SK-N-SH (cell line): ENCODE results near the gene CNTNAP2. TPM values are rescaled to one million over a fixed set of nuclear protein-coding genes. Genes with fewer than 3 reads are reported as not detected.

Source experiments
- CTCF ChIA-PET: fragments of 300-600, 350-600 bp; formaldehyde crosslinking; extraction: SDS; loops from one replicate; lab custom pipeline; 2021; lab: Yijun Ruan, JAX
- POLR2A ChIA-PET: fragments of 350-600 bp; sonication (Branson Sonifier 250); formaldehyde crosslinking; extraction: SDS; loops from one replicate; lab custom pipeline; 2020; ENCODE audit warnings: antibody characterized with exemption, inconsistent platforms; lab: Yijun Ruan, JAX
- DNase-seq: peaks from one replicate; pipeline ENCODE4 v3.0.0; 2012
- H2AFZ ChIP-seq: fragments of 200-600 bp; sonication (generic); 2 replicates; pipeline ENCODE4 v1.8.1; 2016; ENCODE audit warnings: antibody characterized with exemption, mild to moderate bottlenecking, low read depth
- H3F3A ChIP-seq: fragments of 200-600 bp; sonication (generic); replicated peaks from 2 replicates; pipeline ENCODE3; 2016; ENCODE audit warnings: antibody characterized with exemption, mild to moderate bottlenecking; ENCODE audit not compliant: insufficient read depth
- H3K27ac ChIP-seq, 2 experiments: fragments of 200-500 bp in 1 of 2; fragments of 200-600 bp in 1 of 2; sonication (Bioruptor generic) in 1 of 2; sonication (generic), shearing (Covaris generic) in 1 of 2; 2 replicates each; pipeline versions ENCODE4 v1.5.1 to v1.6.1; 2014 to 2016; ENCODE audit warnings: low read depth in 2 of 2, inconsistent platforms in 1 of 2, low read length in 1 of 2, mild to moderate bottlenecking in 1 of 2, mixed read lengths in 1 of 2
- H3K27me3 ChIP-seq: fragments of 200-600 bp; sonication (generic), shearing (Covaris generic); 2 replicates; pipeline ENCODE4 v1.6.1; 2016; ENCODE audit warnings: mixed run types; ENCODE audit not compliant: insufficient read depth
- H3K36me3 ChIP-seq, 2 experiments: fragments of 200-500 bp in 1 of 2; fragments of 200-600 bp in 1 of 2; sonication (Bioruptor generic) in 1 of 2; sonication (generic) in 1 of 2; replicated peaks in 1 of 2; 2 replicates each; pipeline versions ENCODE3 to v1.5.1; 2014 to 2016; ENCODE audit warnings: low read length in 1 of 2, mild to moderate bottlenecking in 1 of 2; ENCODE audit not compliant: insufficient read depth in 2 of 2, control insufficient read depth in 1 of 2
- H3K4me1 ChIP-seq, 2 experiments: fragments of 200-500 bp in 1 of 2; fragments of 200-600 bp in 1 of 2; sonication (Bioruptor generic) in 1 of 2; sonication (generic), shearing (Covaris generic) in 1 of 2; 2 replicates each; pipeline versions ENCODE4 v1.5.1 to v1.6.1; 2014 to 2016; ENCODE audit warnings: low read depth in 1 of 2, low read length in 1 of 2, mixed run types in 1 of 2; ENCODE audit not compliant: insufficient read depth in 2 of 2, control insufficient read depth in 1 of 2
- H3K4me2 ChIP-seq: fragments of 200-600 bp; sonication (generic), shearing (Covaris generic); 2 replicates; pipeline ENCODE4 v1.6.1; 2017; ENCODE audit warnings: mixed run types
- H3K4me3 ChIP-seq, 2 experiments: fragments of 200-500 bp in 1 of 2; fragments of 200-600 bp in 1 of 2; sonication (Bioruptor generic) in 1 of 2; sonication (generic), shearing (Covaris generic) in 1 of 2; 2 replicates each; pipeline versions ENCODE4 v1.5.1 to v1.8.1; 2014 to 2016; ENCODE audit warnings: low read depth in 2 of 2, inconsistent platforms in 1 of 2, low read length in 1 of 2, mild to moderate bottlenecking in 1 of 2, mixed read lengths in 1 of 2, moderate library complexity in 1 of 2
- H3K79me2 ChIP-seq: fragments of 200-600 bp; sonication (generic); 2 replicates; pipeline ENCODE4 v1.8.1; 2017; ENCODE audit warnings: mild to moderate bottlenecking; ENCODE audit not compliant: insufficient read depth
- H3K9ac ChIP-seq: fragments of 200-600 bp; sonication (generic); 2 replicates; pipeline ENCODE4 v1.6.1; 2017; ENCODE audit warnings: mixed run types
- H3K9me2 ChIP-seq: fragments of 200-600 bp; sonication (generic); 2 replicates; pipeline ENCODE4 v1.6.1; 2017; ENCODE audit warnings: mixed run types
- H3K9me3 ChIP-seq: fragments of 200-600 bp; sonication (generic); 2 replicates; pipeline ENCODE4 v1.6.1; 2017; ENCODE audit warnings: mixed run types, mild to moderate bottlenecking, moderate library complexity
- H4K20me1 ChIP-seq: fragments of 200-600 bp; sonication (generic); 2 replicates; pipeline ENCODE4 v1.6.1; 2017; ENCODE audit warnings: mild to moderate bottlenecking, mixed run types; ENCODE audit not compliant: insufficient read depth
- CHD2 ChIP-seq: fragments of 150-350 bp; IDR thresholded peaks from 2 replicates; pipeline ENCODE4 v1.6.1; 2018; ENCODE audit warnings: low read length; ENCODE audit not compliant: partially characterized antibody
- CTCF ChIP-seq: fragments of 200-600 bp; sonication (generic); IDR thresholded peaks from 2 replicates; pipeline ENCODE4 v1.6.1; 2017; ENCODE audit warnings: antibody characterized with exemption, mild to moderate bottlenecking, moderate library complexity
- EP300 ChIP-seq, 2 experiments: IDR thresholded peaks; 2 replicates each; pipeline versions ENCODE4 v1.4.0 to v1.6.1; 2012; ENCODE audit warnings: borderline replicate concordance in 1 of 2, low read depth in 1 of 2, low read length in 1 of 2
- FOXJ3 ChIP-seq: sonication (generic); formaldehyde crosslinking; IDR thresholded peaks from 2 replicates; pipeline ENCODE4 v1.5.1; 2020; ENCODE audit warnings: mild to moderate bottlenecking, missing genetic modification reagents
- FOXM1 ChIP-seq: IDR thresholded peaks from 2 replicates; pipeline ENCODE4 v1.4.0; 2012; ENCODE audit warnings: low read depth, mild to moderate bottlenecking
- GABPA ChIP-seq: IDR thresholded peaks from 2 replicates; pipeline ENCODE4 v1.4.0; 2012; ENCODE audit warnings: low read depth, mild to moderate bottlenecking
- GATA2 ChIP-seq: sonication (generic); formaldehyde crosslinking; IDR thresholded peaks from 2 replicates; pipeline ENCODE4 v1.5.0; 2020; ENCODE audit warnings: mild to moderate bottlenecking, missing genetic modification reagents
- JUND ChIP-seq: IDR thresholded peaks from 2 replicates; pipeline ENCODE4 v1.4.0; 2012
- MEF2A ChIP-seq: IDR thresholded peaks from 2 replicates; pipeline ENCODE4 v1.4.0; 2012; ENCODE audit warnings: low read depth, borderline replicate concordance
- MXI1 ChIP-seq: IDR thresholded peaks from 2 replicates; pipeline ENCODE4 v1.6.1; 2012; ENCODE audit warnings: mild to moderate bottlenecking, low read depth, low read length, improper control_type of control experiment
- NFIC ChIP-seq: IDR thresholded peaks from 2 replicates; pipeline ENCODE4 v1.4.0; 2012; ENCODE audit warnings: borderline replicate concordance
- NRF1 ChIP-seq: IDR thresholded peaks from 2 replicates; pipeline ENCODE4 v1.6.1; 2012; ENCODE audit warnings: low read depth, mild to moderate bottlenecking, low read length
- RAD21 ChIP-seq: IDR thresholded peaks from 2 replicates; pipeline ENCODE4 v1.6.1; 2012; ENCODE audit warnings: mild to moderate bottlenecking, low read length
- RCOR1 ChIP-seq: fragments of 150-350 bp; IDR thresholded peaks from 2 replicates; pipeline ENCODE4 v1.6.1; 2017; ENCODE audit warnings: antibody characterized with exemption, low read length
- RXRA ChIP-seq: IDR thresholded peaks from 2 replicates; pipeline ENCODE4 v1.4.0; 2012; ENCODE audit warnings: low read depth, mild to moderate bottlenecking, borderline replicate concordance
- SMC3 ChIP-seq: IDR thresholded peaks from 2 replicates; pipeline ENCODE4 v1.6.1; 2012; ENCODE audit warnings: low read depth, low read length, improper control_type of control experiment
- TAF1 ChIP-seq: IDR thresholded peaks from 2 replicates; pipeline ENCODE4 v1.6.1; 2012; ENCODE audit warnings: low read depth, mild to moderate bottlenecking, low read length, moderate library complexity, borderline replicate concordance
- TCF12 ChIP-seq: IDR thresholded peaks from 2 replicates; pipeline ENCODE4 v1.4.0; 2012
- USF2 ChIP-seq: fragments of 150-350 bp; IDR thresholded peaks from 2 replicates; pipeline ENCODE4 v1.6.1; 2017; ENCODE audit warnings: antibody characterized with exemption, low read length, low read depth, borderline replicate concordance
- whole genome bisulfite sequencing: methylation state at CpG from one replicate; pipeline ENCODE4 v1.1.6; 2017; ENCODE audit warnings: low lambda C conversion rate; 5-methylcytosine and 5-hydroxymethylcytosine counted together
- polyA plus RNA-seq, 3 experiments: library from polyadenylated mRNA; depleted of rRNA; stranded (reverse); fragments of >200 nt; gene quantifications; 2 replicates each; pipeline ENCODE4 v1.2.3, GENCODE V29; 2012
- TF ChIP-seq, protein P1 (sequence below): IDR thresholded peaks from 2 replicates; pipeline ENCODE4 v1.6.1; 2012; ENCODE audit warnings: mild to moderate bottlenecking, low read depth, low read length, moderate library complexity

CNTNAP2 gene
- polyA plus RNA-seq, 1 of the 3 experiments (the other 2 are of a cell fraction), result 3.4 TPM

DNA sequence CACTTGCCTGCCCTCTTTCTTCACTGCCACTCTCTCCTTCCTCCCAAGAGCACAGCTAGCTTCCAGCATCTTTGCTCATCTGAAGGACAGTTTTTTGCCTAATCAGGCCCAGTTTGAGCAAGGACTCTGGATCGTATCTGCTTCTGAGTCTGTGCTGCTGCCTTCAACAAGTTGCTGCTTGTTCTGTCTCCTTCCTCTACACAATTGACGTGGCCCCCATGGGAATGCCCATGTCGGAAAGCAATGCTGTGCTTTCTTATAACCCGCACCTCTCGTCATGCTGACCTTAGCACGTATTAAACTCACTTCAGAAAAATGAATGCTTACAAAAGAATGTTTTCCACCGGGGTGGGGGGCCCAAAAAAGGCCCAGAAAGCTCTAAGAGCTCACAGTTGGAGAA is 2149.3 kb downstream of the CNTNAP2 start:
- ChIA-PET POLR2A (no interaction called here), CTCF (interaction anchor here (0.6 to 7.7 kb wide), 22 partner anchors 10 to 740 kb away, joined by 3 to 61 read pairs (median 5); no protein-coding TSS in a partner anchor)
- Histone ChIP-seq H3K27me3 (no peaks in the 10 kb centered on the region), H3K4me2 (no peak overlapping the region), H3K4me3 (no peak overlapping the region), H3K79me2 (no peaks in the 10 kb centered on the region), H3K9ac (no peak overlapping the region), H3K4me1 (peaks cover 0 to 15% of the 10 kb centered on the region in 2 experiments; a peak in 2 of 4 replicates), H2AFZ (no peak overlapping the region), H4K20me1 (no peaks in the 10 kb centered on the region), H3K36me3 (no peaks in the 10 kb centered on the region), H3F3A (no peaks in the 10 kb centered on the region), H3K9me3 (no peaks in the 10 kb centered on the region), H3K27ac (no peak overlapping the region), H3K9me2 (no peaks in the 10 kb centered on the region)
- 63% methylated on average over 7 of the region's 7 CpGs for WGBS
- DNase-seq, result no peak
- TF ChIP-seq EP300 (IDR thresholded peaks at IDR 0.05; ENCODE audit: borderline replicate concordance in 1 of 2, low read depth in 1 of 2, low read length in 1 of 2), result no peak
- TF ChIP-seq TCF12, result no peak
- TF ChIP-seq USF2, result no peak
- no peak for TF ChIP-seq GABPA
- no peak for TF ChIP-seq GATA2 (CRISPR knock-in tag)
- TF ChIP-seq MXI1, result no peak
- TF ChIP-seq RXRA, result no peak

- no peak overlapping the region for H2AFZ ChIP-seq
- H3K27me3 ChIP-seq, result no peaks in the 10 kb centered on the region
- 85% methylated on average over 8 of the region's 8 CpGs for WGBS
- H3K79me2 ChIP-seq, result no peaks in the 10 kb centered on the region
- no peak overlapping the region for H3K4me2 ChIP-seq
- no peak overlapping the region for H3K9ac ChIP-seq
- ChIA-PET CTCF (interaction anchor here (0.6 to 7.1 kb wide), 6 partner anchors 11 to 715 kb away, joined by 3 to 61 read pairs (median 3); no protein-coding TSS in a partner anchor), POLR2A (no interaction called here)
- no peaks in the 10 kb centered on the region for H3K36me3 ChIP-seq
- DNase-seq, result no peak
- H3K9me2 ChIP-seq, result no peaks in the 10 kb centered on the region
- no peaks in the 10 kb centered on the region for H4K20me1 ChIP-seq
- no peak for TF ChIP-seq MEF2A
- no peak for TF ChIP-seq TAF1
- TF ChIP-seq RCOR1, result no peak
- TF ChIP-seq NRF1, result no peak
- TF ChIP-seq FOXJ3, result no peak
- no peak for TF ChIP-seq SMC3
- no peak for TF ChIP-seq CTCF
- TF ChIP-seq, protein P1, sequence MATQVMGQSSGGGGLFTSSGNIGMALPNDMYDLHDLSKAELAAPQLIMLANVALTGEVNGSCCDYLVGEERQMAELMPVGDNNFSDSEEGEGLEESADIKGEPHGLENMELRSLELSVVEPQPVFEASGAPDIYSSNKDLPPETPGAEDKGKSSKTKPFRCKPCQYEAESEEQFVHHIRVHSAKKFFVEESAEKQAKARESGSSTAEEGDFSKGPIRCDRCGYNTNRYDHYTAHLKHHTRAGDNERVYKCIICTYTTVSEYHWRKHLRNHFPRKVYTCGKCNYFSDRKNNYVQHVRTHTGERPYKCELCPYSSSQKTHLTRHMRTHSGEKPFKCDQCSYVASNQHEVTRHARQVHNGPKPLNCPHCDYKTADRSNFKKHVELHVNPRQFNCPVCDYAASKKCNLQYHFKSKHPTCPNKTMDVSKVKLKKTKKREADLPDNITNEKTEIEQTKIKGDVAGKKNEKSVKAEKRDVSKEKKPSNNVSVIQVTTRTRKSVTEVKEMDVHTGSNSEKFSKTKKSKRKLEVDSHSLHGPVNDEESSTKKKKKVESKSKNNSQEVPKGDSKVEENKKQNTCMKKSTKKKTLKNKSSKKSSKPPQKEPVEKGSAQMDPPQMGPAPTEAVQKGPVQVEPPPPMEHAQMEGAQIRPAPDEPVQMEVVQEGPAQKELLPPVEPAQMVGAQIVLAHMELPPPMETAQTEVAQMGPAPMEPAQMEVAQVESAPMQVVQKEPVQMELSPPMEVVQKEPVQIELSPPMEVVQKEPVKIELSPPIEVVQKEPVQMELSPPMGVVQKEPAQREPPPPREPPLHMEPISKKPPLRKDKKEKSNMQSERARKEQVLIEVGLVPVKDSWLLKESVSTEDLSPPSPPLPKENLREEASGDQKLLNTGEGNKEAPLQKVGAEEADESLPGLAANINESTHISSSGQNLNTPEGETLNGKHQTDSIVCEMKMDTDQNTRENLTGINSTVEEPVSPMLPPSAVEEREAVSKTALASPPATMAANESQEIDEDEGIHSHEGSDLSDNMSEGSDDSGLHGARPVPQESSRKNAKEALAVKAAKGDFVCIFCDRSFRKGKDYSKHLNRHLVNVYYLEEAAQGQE, result no peak
- TF ChIP-seq FOXM1, result no peak
- no peak for TF ChIP-seq CHD2
- no peak for TF ChIP-seq JUND
- no peak for TF ChIP-seq TCF12
- no peak for TF ChIP-seq NFIC
- TF ChIP-seq RAD21, result no peak
- no peak for TF ChIP-seq RXRA
- H3K4me1 ChIP-seq, result peaks cover 0 to 12% of the 10 kb centered on the region in 2 experiments; a peak in 2 of 4 replicates
- H3K27ac ChIP-seq, result no peak overlapping the region
- H3K9me3 ChIP-seq, result no peaks in the 10 kb centered on the region
- no peak overlapping the region for H3K4me3 ChIP-seq
- no peaks in the 10 kb centered on the region for H3F3A ChIP-seq
Measured at GRCh38 chr7:148266795-148267194, 2150.2 kb downstream of the CNTNAP2 start.
